Coronary artery (tissue), 2 donors: Measurements from ENCODE around the gene ZMYND8.

Source experiments
- DNase-seq: peaks from one replicate; pipeline ENCODE4 v3.0.0-alpha.2; 2017; ENCODE audit warnings: low spot score
- H3K27ac ChIP-seq, 2 donors: fragments of 200-600 bp; sonication (generic); one replicate each; pipeline ENCODE4 v1.5.1; 2016 to 2019
- H3K4me3 ChIP-seq: fragments of 200-600 bp; sonication (generic); 2 replicates; pipeline ENCODE4 v1.5.1; 2016; ENCODE audit warnings: mild to moderate bottlenecking, moderate library complexity
- TF ChIP-seq, protein P1 (sequence below): fragments of 200-600 bp; sonication (generic); IDR thresholded peaks from one replicate; pipeline ENCODE4 v1.5.1; 2019; ENCODE audit warnings: antibody characterized with exemption

The ZMYND8 gene

DNA sequence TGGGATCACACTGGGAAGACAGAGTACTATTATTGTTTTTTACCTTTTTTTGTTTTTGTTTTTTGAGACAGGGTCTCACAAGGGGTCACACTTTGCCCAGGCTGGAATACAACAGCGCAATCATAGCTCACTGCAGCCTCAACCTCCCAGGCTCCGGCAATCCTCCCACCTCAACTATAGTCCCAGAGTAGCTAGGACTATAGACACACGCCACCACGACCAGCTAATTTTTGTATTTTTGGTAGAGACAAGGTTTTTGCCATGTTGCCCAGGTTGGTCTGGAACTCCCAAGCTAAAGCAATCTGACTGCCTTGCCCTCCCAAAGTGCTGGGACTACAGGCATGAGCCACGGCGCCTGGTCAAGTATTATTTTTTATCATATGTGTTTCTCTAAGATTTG is 81.0 kb downstream of the ZMYND8 start:
- no peak overlapping the region for H3K4me3 ChIP-seq
- peak; percentile 41 for DNase-seq
- TF ChIP-seq, protein P1, sequence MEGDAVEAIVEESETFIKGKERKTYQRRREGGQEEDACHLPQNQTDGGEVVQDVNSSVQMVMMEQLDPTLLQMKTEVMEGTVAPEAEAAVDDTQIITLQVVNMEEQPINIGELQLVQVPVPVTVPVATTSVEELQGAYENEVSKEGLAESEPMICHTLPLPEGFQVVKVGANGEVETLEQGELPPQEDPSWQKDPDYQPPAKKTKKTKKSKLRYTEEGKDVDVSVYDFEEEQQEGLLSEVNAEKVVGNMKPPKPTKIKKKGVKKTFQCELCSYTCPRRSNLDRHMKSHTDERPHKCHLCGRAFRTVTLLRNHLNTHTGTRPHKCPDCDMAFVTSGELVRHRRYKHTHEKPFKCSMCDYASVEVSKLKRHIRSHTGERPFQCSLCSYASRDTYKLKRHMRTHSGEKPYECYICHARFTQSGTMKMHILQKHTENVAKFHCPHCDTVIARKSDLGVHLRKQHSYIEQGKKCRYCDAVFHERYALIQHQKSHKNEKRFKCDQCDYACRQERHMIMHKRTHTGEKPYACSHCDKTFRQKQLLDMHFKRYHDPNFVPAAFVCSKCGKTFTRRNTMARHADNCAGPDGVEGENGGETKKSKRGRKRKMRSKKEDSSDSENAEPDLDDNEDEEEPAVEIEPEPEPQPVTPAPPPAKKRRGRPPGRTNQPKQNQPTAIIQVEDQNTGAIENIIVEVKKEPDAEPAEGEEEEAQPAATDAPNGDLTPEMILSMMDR = no peak
- H3K27ac ChIP-seq = peak overlapping the region; percentile 80 to 87

DNA sequence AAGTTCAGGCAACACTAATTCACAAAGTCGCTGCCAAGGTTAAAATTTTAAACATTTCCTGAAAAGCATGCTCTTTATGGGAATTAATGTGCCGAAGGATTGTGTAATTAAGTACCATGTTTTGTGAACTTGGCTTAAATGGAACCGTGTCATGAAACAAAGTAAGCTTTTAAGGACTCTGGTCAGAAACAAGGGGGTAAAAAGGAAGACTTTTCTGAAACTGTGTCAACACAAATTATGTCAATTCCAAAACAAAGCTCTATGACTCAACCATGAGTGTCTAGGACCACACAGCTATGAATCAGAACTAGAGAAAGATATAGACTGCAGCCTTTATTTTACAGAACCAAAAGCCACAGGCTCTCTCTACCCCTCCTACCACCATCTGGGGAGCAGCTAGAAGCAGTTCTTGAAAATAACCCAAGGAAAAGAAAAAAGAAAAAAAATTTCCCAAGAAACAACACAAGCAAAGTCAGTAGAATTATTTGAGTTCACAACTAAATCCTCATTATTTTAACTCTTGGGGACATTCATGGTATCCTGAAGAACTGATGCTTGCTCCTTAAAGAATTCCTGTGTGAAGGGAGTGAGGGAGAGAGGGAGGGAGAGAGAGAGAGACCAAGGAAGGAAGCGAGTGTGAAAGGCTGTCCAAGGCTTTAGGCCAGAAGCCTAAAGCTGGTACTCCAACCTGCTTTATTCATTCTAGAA is 81.9 kb downstream of the ZMYND8 start:
- Histone ChIP-seq H3K4me3 (no peak overlapping the region), H3K27ac (peak overlapping the region; percentile 80 to 87)
- TF ChIP-seq, protein P1 = no peak
- peak; percentile 40 for DNase-seq

DNA sequence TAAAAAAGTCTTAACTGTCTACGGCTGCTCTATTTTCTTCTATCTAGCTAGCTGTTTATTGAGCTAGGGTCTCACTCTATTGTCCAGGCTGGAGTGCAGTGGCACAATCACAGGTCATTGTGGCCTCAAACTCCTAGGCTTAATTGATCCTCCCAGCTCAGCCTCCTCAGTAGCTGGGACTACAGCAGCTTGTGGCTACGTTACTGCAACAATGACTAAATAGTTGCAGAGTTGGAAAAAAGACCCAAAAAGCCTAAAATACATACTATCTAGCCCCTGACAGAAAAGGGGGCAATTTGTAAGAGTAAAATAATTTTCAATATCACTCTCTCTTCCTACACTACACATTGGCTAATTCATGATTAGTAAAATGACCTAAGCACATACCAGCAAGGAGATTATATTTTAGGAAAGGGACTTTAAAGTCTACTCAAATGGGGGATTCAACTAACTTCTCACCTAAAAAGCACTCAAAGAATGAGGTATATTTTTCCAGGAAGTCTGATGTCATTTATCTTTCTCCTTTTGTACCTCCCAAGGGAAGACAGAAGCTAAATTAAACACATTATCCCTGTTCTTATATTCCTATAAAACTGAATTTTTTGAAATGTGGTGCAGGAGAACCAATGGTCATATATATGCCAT is 82.8 kb downstream of the ZMYND8 start:
- H3K27ac ChIP-seq = peak overlapping the region; percentile 80 to 87

DNA sequence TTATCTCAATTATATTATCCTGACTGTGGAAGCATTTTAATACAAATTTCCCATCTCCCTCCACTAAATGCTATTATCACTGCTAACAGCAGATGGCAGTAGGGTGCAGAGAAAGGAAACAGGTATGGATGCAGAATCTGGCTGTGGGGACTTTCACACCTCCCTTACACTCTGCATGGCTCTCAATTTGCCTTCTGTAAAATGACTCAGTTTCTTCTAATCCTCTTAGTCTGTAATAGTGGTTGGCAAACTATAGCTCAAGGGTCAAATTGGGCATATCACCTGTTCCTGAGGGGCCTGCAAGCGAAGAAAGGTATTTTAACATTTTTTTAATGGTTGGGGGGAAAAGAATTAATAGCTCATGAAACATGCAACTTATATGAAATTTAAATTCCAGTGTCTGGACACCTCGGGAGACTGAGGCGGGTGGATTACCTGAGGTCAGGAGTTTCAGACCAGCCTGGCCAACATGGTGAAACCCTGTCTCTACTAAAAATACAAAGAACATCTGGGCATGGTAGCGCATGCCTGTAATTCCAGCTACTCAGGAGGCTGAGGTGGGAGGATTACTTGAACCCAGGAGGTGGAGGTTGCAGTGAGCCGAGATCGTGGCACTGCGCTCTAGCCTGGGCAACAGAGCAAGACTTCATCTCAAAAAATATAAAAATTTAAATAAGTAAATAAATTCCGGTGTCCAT is 83.5 kb downstream of the ZMYND8 start:
- peak overlapping the region; percentile 80 to 87 for H3K27ac ChIP-seq
- TF ChIP-seq, protein P1 = peak; percentile 76
- no peak for DNase-seq

More for the DNA sequence above, 82.8 kb downstream of the ZMYND8 start:
- no peak overlapping the region for H3K4me3 ChIP-seq
- no peak for DNase-seq
- TF ChIP-seq, protein P1 = no peak

DNA sequence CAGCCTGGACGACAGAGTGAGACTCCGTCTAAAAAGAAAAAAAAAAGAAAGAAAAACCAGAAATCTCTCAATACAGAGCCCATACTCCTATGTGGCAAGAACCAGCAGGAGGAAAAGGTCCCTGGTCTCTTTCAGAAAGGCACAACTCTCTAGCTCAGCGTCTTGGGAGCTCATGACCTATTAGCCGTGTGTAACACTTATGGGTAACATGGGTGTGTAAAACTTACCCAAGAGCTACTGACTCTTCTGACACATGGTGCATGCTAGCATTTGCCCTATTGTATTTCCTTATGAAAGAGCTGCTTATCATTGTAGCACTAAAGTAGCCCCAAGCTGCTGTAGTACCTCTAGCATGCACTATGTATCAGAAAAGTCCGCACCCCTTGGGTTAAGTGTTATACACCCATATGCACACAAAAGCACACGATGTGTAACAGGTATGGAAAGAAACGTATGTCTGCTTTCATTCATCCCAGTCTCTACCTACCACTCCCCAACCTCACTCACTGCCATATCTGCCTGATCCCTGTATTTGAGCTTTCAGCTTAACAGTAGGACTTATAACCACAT is 85.4 kb downstream of the ZMYND8 start:
- DNase-seq = peak; percentile 46
- no peak overlapping the region for H3K4me3 ChIP-seq
- H3K27ac ChIP-seq = peak overlapping the region in 1 of 2 donors; percentile 6
- TF ChIP-seq, protein P1 = no peak

More for the DNA sequence above, 83.5 kb downstream of the ZMYND8 start:
- H3K4me3 ChIP-seq = no peak overlapping the region

DNA sequence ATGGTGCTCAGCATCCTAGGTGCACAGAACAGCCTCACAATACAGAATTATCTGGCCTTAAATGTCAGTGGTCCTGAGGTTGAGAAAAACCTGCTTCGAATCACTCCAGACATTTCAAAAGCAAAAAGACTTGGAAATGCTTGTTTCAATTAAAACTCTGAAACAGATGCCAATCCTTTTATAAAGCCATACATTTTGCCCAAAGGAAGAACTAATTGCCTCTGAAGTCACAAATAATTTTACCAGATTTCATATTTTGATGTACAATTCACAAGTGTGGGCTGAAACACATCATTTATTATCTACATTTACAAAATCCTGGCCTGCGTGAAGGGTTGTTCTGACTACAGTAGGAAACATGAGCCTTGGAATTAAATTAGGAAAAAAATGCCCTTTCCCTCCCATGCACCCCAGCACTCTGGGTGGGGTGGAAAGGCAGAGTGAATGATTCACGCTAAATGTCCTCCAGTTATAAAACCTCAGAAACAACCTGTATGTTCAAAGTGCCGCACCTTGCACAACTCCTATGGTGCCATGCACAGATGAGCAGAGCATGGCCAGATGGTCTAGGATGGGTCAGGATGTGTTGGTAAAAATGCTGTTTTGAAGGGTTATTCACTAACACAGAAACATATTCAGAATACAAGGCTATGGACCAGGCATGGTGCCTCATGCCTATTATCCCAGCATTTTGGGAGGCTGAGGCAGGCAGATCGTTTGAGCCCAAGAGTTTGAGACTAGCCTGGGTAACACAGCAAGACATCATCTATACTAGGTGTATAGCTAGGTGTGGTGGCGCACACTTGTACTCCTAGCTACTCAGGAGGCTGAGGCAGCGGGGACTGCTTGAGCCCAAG is 87.0 kb downstream of the ZMYND8 start:
- H3K27ac ChIP-seq = peak overlapping the region in 1 of 2 donors; percentile 68
- no peak overlapping the region for H3K4me3 ChIP-seq
- no peak for DNase-seq
- TF ChIP-seq, protein P1 = no peak
